Retina (tissue), 1 donor: ENCODE results near the gene CLCN5.

Experiments used
- DNase-seq: peaks from one replicate; pipeline ENCODE4 v3.0.0-alpha.2; 2016

The CLCN5 gene

DNA sequence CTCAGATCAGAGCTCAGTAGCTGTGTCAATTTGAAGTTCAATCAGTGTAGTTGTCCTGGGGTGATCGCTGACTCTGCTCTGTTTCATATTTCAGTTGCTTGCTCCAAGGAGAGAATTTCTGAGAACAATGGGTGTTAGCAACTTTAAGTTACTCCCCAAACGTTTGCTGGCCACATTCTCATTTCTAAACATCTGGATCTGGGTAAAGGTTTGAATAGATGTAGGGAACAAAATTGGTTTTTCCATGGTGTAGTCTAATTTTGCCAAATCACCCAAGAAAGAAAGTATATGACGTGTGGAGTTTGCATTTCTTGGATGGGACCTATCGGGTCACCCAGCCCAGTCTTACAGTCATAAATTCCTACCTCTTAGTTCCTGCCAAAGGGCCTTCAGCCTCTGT lies 174.7 kb downstream of the CLCN5 start:
- DNase-seq = no peak

DNA sequence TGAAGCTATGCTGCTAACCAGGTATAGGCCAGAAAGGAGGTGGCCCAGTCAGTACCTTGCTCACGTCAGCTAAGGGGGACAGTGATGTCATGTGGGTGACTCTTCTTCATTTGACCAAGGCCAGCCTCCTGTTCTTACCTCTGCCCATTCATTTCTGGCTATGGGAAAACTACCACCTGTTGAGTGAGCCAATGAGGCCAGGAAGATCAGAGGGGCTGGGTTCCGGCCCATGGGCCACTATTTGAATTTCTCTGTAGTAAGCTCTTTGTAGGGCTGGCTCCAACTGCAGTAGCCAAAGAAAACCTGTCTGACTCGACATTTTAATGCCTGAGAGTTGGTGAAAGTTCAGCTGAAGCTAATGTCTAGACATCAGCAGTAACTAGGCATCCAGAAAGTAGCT lies 175.8 kb downstream of the CLCN5 start:
- DNase-seq = no peak

DNA sequence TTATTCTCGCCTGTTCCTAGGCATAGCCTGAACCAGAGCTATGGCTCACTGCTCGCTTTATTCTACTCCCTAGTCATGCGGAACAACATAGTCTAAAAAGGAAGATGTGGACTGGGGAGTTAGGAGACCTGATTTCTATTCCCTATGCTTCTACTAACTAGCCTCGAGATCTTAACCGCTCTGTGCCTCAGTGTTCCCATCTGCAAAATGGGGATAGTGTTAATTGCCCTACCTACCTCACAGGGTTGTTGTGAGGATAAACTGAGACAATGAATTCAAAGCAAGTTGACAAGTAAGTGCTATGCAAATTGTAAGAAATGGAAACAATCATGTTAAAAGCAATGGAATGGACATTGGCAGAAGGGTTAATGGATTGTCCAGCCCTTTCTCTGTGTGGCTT lies 176.4 kb downstream of the CLCN5 start:
- no peak for DNase-seq

DNA sequence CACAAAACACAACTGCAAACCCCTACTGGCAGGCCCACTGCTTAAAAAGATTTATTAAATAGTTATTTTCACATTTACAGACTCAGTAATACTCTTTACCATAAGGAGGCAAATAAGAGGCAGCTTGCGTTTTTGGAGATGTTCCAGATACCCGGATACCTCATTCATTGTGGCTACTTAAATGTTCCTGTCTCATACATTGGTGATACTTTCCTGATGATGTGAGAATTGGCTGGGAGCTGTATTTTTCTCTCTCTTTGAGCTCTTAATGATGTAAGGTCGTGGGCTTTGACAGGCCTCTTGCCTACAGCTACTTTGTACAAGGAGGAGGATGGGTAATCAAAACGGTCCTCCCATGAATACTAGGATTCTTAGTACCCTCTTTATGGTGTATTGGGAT lies 176.9 kb downstream of the CLCN5 start:
- DNase-seq = no peak

DNA sequence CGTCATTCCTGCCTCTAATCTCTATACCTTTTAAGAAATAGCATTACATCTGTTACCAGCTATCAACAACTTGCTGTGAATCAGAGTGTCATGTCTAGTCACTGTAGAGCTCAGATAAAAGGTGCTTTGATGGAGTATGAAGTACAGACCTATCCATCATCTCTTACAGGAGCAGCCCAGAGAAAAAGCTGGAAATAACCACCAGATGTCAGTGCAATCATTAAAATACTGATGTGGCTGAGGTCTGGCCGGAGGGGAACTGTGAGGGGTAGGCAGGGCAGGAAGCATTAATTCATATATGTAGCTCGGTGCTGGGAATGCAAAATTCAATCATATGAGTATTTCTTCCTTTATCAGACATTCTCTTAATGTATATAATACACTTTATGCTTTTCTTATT lies 177.8 kb downstream of the CLCN5 start:
- DNase-seq = peak; percentile 28

DNA sequence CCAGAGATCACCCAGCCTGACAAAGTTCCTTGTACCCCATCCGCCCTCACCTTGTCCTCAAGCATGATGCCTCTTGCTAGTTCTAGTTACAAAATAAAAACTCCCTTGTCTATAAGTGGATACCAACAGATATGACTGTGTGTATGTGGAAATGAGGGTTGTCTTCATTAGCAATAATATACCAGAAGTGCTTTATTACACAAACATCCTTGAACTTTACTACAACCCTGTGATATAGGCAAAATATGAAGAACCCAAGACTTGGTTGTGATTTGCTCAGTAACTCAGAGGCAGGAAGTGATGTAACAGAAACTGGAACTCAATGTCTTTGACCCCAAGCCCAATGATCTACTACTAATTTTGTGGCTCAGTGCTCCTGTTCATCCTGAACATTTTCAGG lies 180.8 kb downstream of the CLCN5 start:
- no peak for DNase-seq

DNA sequence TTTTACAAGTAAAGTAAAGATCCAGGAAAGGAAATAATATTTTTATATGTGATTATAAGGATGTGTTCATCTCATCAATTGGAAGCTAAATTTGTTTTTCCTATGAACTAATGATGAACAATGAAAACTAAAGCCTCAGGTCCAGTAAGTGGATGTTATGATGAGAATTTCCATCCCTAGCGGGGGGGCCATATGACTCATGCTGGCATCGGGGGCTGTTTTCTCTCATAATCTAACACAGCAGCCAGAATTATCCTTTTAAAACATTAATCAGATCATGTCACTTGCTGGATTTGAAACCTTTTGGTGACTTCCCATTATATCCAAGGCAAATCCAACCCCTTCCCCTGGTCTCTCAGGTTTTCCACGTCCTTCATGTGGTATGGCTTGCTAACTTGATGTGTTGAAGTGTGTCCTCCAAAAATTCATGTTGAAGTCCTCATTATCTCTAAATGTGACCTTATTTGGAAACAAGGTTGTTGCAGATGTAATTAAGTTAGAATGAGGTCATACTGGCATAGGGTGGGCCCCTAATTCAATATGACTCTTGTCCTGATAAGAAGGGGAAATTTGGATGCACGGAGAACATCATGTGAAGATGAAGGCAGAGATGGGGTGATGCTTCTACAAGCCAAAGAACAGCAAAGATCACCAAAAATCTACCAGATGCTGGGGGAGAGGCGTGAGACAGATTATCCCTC lies 181.6 kb downstream of the CLCN5 start:
- DNase-seq = no peak

DNA sequence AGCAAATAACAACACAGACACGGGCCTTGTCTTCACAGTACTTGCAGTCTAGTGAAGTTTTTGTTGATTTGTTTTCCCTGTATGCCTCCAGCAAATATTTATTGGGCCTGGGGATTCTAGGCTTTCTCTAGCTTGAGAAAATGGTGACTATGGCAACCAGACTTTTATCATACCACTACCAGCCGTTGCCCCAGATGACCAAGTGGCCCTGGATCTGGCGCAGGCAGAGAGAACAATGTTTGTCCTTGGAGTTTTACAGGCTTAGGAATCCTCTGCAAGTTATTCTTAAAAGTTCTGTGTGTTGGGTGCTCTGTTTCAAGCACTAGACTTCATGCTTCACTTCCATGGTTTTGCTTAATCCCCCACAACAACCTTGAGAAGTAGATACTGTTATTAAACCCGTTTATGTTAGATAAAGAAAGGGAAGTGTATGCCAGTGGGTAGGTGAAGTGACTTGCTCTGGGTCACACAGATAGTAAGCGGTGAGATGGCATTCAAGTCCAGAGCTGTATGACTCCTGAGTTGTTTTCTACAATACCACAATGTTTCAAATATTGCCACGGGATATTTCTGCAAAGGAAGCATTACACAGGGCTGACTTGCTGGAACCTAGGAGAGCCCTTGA lies 183.8 kb downstream of the CLCN5 start:
- no peak for DNase-seq

DNA sequence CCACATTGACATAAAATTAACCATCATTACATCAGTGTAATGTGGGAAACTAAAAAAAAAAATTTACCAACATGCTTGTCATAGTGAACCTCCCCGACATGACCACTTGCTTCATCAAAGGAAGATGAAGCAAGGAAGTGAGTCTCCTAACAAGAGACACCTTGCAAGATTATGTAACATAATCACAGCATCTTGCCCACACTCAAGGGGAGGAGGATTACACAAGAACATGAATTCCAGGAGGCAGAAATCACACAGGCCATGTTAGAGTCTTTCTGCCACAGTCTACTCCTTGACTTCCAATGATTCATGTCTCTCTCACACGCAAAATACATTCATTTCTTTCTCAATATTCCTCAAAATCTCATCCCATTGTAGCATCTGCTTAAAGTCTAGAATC lies 185.1 kb downstream of the CLCN5 start:
- DNase-seq = no peak

DNA sequence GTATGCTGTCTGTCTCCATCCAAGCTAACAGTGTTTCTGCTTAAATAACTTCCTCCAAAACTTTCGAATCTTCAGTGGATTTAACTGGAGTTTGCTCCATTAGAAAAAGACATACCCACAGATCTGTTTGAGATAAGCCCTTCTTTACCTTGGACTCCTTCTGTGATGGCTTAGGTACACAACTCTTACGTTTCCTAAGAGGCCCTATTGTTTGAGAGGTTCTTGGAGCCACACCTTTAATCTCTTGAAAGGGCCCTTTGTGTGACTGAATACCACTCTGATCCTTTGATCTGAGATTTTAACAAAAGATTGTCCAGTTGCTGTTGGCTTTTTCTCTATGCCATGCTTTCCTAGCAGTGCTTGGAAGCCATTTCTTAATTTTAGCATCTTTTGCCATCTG lies 185.9 kb downstream of the CLCN5 start:
- DNase-seq = no peak

DNA sequence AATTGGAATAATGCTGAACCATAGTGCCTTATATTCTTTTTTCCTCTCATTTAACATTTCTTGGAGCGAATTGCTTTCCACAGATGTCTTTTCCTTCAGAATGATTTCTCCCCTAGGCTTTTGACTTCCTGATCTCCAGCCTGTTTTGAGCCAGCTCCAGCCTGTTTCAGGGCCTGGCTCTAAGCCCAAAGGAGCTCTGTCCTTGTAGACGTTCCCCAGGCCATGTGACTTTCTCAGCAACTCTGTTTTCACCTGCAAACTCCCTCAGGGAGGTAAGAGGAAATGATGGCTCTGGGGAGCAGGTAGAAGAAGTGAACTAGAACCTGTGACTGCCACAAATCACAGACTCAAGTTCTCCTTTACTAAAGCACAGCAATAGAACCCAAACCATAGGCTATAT lies 189.3 kb downstream of the CLCN5 start:
- no peak for DNase-seq

DNA sequence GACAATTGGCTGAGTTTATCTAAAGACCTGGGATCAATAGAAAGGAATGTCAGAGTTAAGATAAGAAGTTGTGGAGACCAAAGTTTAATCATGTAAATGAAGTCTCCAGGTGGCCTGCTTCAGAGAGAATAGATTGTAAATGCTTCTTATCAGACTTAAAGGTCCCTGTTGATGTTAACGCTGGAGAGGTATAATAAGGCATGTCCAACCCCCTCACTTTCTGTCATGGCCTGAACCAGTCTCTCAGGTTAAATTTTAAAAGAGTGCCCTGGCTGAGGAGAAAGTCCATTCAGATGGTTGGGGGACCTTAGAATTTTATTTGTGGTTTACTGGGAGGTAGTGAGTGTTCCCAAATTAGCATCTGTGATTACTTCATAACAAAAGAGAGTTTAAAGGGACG lies 191.7 kb downstream of the CLCN5 start:
- no peak for DNase-seq

DNA sequence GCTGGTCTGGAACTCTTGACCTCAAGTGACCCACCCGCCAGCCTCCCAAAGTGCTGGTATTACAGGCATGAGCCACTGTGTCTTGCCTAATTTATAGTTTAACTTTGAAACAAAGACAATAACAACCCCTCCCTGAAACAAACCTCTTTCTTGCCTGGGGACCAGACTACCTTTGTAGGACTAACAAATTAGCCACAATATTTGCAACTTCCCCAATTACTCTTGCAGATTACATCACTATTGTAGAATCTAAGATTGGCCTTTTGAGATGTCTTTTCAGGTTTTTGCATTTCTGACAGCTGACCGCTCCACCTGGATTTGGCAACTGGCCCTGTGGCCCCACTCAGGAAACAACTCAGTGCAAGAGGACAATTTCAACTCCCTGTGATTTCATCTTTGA lies 193.6 kb downstream of the CLCN5 start:
- no peak for DNase-seq

DNA sequence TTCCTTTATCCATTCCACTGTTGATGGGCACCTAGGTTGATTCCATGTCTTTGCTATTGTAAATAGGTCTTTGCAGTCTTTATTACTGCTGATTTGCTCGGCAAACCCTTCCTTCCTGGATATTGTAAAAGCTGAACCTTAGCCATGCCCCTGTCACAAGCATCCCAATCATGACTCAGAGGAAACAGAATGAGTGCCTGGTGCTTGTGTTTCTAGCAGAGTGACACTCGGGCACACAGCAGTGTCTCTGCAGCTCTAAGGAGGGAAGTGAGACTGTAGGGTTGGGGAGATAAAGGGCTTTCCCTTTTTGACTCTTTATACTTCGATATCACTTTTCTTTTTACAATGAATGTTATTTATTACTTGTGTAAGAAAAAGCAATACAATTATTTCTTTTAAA lies 195.1 kb downstream of the CLCN5 start:
- no peak for DNase-seq

DNA sequence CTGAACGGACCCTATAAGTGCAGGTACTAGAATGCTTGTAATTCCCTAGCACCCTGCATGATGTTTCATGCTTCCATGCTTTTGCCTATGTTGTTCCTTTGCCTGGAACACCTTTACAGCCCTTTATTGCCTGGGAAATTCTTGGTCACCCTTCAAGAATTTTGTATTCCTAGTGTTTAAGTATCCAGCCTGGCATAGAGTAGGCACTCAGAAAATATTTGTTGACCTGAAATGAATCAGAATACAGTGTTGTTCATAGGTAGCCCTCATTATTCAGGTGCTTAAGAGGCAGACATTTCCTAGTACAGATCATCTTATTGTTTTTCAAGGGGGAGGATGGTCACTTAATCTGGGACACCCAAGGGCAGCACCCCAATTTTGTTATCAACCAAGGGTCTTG lies 203.1 kb downstream of the CLCN5 start:
- no peak for DNase-seq

DNA sequence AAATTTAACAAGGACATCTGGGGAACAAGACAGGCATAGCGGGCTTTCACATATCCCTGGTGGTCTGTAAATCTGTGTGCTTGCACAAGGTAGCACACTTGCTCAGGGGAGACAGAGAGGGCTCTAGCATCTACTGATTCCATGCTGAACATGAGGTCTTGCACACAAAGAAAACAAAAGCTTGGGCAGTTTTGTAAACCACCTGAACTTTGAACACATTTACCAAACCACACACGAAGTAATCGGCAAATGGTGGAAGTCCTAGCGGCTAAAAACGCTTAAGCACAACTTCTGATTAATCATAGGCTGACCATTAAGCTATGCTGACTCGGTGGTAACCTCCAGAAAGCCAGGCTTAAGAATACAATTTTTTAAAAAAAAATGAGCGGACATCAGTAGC lies 225.6 kb downstream of the CLCN5 start:
- DNase-seq = no peak
